Measurements from ENCODE around the gene DNPH1.

- no peak for TF ChIP-seq CTCF (IDR thresholded peaks at IDR 0.05)
- no peak for TF ChIP-seq POLR2A (IDR thresholded peaks at IDR 0.05)
These were observed 31.9 kb upstream of the DNPH1 start for GRCh38 chr6:43261198-43261597.

Measured in ovary (tissue), 3 donors.